Sigmoid colon (tissue), 7 donors: Measurements from ENCODE around the gene EPAS1. TPM values are rescaled to one million over a fixed set of nuclear protein-coding genes. Genes with fewer than 3 reads are reported as not detected.

ENCODE experiments used
- DNase-seq: peaks from one replicate; pipeline ENCODE4 v3.0.0-alpha.2; 2019
- H3K27ac ChIP-seq, 4 donors: fragments of 200-600 bp; sonication (generic); one replicate each; pipeline ENCODE4 v1.5.1; 2016 to 2019; ENCODE audit warnings: mild to moderate bottlenecking in 1 of 4
- H3K27me3 ChIP-seq, 3 donors: fragments of 200-600 bp; sonication (generic); one replicate each; pipeline ENCODE4 v1.5.1; 2019; ENCODE audit warnings: mild to moderate bottlenecking in 1 of 3
- H3K36me3 ChIP-seq, 4 donors: fragments of 200-600 bp; sonication (generic); one replicate each; pipeline ENCODE4 v1.5.1; 2016 to 2019
- H3K4me1 ChIP-seq, 4 donors: fragments of 200-600 bp; sonication (generic); one replicate each; pipeline ENCODE4 v1.5.1; 2017 to 2019
- H3K4me3 ChIP-seq, 4 donors: fragments of 200-600 bp; sonication (generic); one replicate each; pipeline ENCODE4 v1.5.1; 2017 to 2019; ENCODE audit warnings: mild to moderate bottlenecking in 2 of 4, moderate library complexity in 1 of 4
- H3K9me3 ChIP-seq, 4 donors: fragments of 200-600 bp in 3 of 4; sonication (generic) in 3 of 4; one replicate each; pipeline versions ENCODE4 v1.5.1 to v1.6.1; 2013 to 2019
- EP300 ChIP-seq, 4 donors: sonication (generic); formaldehyde crosslinking; IDR thresholded peaks; one replicate each; pipeline ENCODE4 v1.6.1; 2017; ENCODE audit warnings: antibody characterized with exemption in 4 of 4
- POLR2A ChIP-seq, 2 donors: fragments of 450-650 bp; IDR thresholded peaks; one replicate each; pipeline ENCODE4 v1.6.1; 2016; ENCODE audit warnings: antibody characterized with exemption in 2 of 2, mild to moderate bottlenecking in 2 of 2, moderate library complexity in 2 of 2
- POLR2AphosphoS5 ChIP-seq, 4 donors: sonication (generic); formaldehyde crosslinking; IDR thresholded peaks; one replicate each; pipeline ENCODE4 v1.6.1; 2017; ENCODE audit warnings: antibody characterized with exemption in 4 of 4
- WGBS, 2 donors: extraction: QIAGEN DNeasy Blood & Tissue Kit; methylation state at CpG; one replicate each; pipeline ENCODE4 v1.1.7; 2013; 5-methylcytosine and 5-hydroxymethylcytosine counted together
- intact Hi-C: fragments of 100-400 bp; cut with DNase I; formaldehyde crosslinking; loops from one replicate; pipeline ENCODE4 v1.15.1; 2023
- polyA plus RNA-seq, 3 donors: library from polyadenylated mRNA; stranded (reverse); fragments of 200-250 nt; gene quantifications; one replicate each; pipeline ENCODE4 v1.2.3, GENCODE V29; 2013
- total RNA-seq, 4 donors: library from RNA; depleted of rRNA; stranded (reverse); fragments of >200 nt; gene quantifications; one replicate each; pipeline ENCODE4 v1.1.0, GENCODE V29; 2016
- TF ChIP-seq, protein P1 (sequence below), 4 experiments: fragments of 450-650 bp in 3 of 4; fragments of 200-600 bp in 1 of 4; IDR thresholded peaks; one replicate each; pipeline ENCODE4 v1.5.1; 2016 to 2019; ENCODE audit warnings: antibody characterized with exemption in 4 of 4, mild to moderate bottlenecking in 3 of 4, moderate library complexity in 2 of 4
- donor health status: healthy with polysubstance abuse.
- donor health status: Bipolar disorder and iron deficiency.
- donor health status: healthy.

The EPAS1 gene
- total and polyA plus RNA-seq, 7 donors = 56.8 to 97.8 (median 62.2) TPM

DNA sequence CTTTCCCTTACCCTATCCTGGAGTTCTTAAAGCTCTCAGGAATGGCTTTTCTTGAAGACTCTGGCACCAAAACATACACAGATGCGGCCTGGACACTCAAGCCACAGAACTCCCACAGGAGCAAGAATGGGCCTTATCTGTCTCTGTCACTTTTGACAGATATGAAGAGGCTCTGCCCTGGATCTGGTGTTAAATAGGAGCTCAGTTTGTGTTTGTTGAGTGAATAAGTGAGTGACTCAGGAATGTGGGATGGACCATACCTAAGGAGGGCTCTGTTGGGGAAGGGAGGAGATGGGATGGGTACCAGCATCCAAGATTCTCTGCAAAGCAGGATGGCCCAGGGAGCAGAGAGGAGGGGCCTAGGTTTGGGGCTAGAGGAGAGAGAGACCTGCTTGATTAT lies 33.9 kb upstream of the EPAS1 start:
- Histone ChIP-seq H3K27ac (no peak overlapping the region), H3K36me3 (no peaks in the 10 kb centered on the region), H3K27me3 (no peaks in the 10 kb centered on the region), H3K4me1 (peaks cover 0 to 8% (median 3%) of the 10 kb centered on the region in 4 donors), H3K9me3 (no peaks in the 10 kb centered on the region), H3K4me3 (no peak overlapping the region)
- no peak for TF ChIP-seq POLR2A (IDR thresholded peaks at IDR 0.05)
- intact Hi-C loops = no loop called here
- WGBS, 2 donors = 95 to 96% methylated on average over 1 of the region's 1 CpG
- DNase-seq = no peak

DNA sequence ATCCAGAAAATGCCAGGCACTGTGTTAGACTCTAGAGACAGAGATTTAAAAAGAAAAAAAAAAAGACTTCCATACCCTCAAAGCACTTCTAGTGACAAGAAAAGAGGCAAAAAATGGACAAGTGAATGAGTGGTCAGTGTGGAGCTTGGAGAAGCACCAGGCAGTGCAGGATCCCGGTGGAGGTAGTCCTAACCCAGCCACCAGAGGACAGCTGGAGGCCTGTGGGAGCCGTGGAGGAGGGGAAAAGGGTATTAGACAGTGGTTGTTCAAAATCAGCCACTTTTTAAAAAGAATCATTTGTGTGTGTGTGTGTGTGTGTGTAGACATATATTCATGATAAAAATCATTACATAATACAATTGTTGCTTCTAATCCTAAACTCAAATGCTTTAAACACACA lies 32.8 kb upstream of the EPAS1 start:
- intact Hi-C loops = no loop called here
- H3K4me3 ChIP-seq = no peak overlapping the region
- 87 to 95% methylated on average over 2 of the region's 2 CpGs for WGBS, 2 donors
- no peaks in the 10 kb centered on the region for H3K36me3 ChIP-seq
- TF ChIP-seq POLR2AphosphoS5 (IDR thresholded peaks at IDR 0.05) = no peak
- TF ChIP-seq POLR2A (IDR thresholded peaks at IDR 0.05) = no peak
- no peak for TF ChIP-seq EP300 (IDR thresholded peaks at IDR 0.05)
- TF ChIP-seq, protein P1, sequence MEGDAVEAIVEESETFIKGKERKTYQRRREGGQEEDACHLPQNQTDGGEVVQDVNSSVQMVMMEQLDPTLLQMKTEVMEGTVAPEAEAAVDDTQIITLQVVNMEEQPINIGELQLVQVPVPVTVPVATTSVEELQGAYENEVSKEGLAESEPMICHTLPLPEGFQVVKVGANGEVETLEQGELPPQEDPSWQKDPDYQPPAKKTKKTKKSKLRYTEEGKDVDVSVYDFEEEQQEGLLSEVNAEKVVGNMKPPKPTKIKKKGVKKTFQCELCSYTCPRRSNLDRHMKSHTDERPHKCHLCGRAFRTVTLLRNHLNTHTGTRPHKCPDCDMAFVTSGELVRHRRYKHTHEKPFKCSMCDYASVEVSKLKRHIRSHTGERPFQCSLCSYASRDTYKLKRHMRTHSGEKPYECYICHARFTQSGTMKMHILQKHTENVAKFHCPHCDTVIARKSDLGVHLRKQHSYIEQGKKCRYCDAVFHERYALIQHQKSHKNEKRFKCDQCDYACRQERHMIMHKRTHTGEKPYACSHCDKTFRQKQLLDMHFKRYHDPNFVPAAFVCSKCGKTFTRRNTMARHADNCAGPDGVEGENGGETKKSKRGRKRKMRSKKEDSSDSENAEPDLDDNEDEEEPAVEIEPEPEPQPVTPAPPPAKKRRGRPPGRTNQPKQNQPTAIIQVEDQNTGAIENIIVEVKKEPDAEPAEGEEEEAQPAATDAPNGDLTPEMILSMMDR (IDR thresholded peaks at IDR 0.05) = no peak
- DNase-seq = no peak
- no peak overlapping the region for H3K27ac ChIP-seq
- H3K9me3 ChIP-seq = no peaks in the 10 kb centered on the region
- no peaks in the 10 kb centered on the region for H3K27me3 ChIP-seq
- peaks cover 0 to 5% (median 2%) of the 10 kb centered on the region in 4 donors for H3K4me1 ChIP-seq

DNA sequence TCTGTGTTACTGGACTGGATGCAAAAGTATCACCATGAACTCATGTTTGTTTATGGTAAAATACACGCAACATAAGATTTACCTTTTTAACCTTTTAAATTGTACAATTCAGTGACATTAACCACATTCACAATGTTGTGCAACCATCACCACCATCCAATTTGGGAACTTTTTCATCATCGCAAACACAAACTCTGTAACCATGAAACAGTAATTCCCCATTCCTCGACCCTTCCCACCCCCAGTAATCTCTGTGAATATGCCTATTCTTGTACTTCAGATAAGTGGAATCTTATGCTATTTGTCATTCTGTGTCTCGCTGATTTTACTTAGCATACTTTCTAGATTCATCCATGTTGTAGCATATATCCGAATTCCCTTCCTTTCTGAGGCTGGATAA lies 31.1 kb upstream of the EPAS1 start:
- intact Hi-C loops = no loop called here
- Histone ChIP-seq H3K27ac (no peak overlapping the region), H3K4me1 (no peaks in the 10 kb centered on the region), H3K36me3 (no peaks in the 10 kb centered on the region), H3K9me3 (no peaks in the 10 kb centered on the region), H3K4me3 (no peak overlapping the region), H3K27me3 (no peaks in the 10 kb centered on the region)
- no peak for DNase-seq
- WGBS, 2 donors = 87% methylated on average over 5 of the region's 5 CpGs
- TF ChIP-seq POLR2AphosphoS5 (IDR thresholded peaks at IDR 0.05) (no peak), POLR2A (IDR thresholded peaks at IDR 0.05) (no peak), EP300 (IDR thresholded peaks at IDR 0.05) (no peak)
- TF ChIP-seq, protein P1 (IDR thresholded peaks at IDR 0.05) = no peak

- intact Hi-C loops = no loop called here
- Histone ChIP-seq H3K4me1 (no peaks in the 10 kb centered on the region), H3K27me3 (no peaks in the 10 kb centered on the region), H3K4me3 (no peak overlapping the region), H3K36me3 (no peaks in the 10 kb centered on the region), H3K27ac (peak overlapping the region in 1 of 4 donors; percentile 16), H3K9me3 (no peaks in the 10 kb centered on the region)
- 78 to 91% methylated on average over 1 of the region's 1 CpG for WGBS, 2 donors
- no peak for DNase-seq
- TF ChIP-seq, protein P1 (IDR thresholded peaks at IDR 0.05) = no peak
- TF ChIP-seq EP300 (IDR thresholded peaks at IDR 0.05) (no peak), POLR2A (IDR thresholded peaks at IDR 0.05) (no peak), POLR2AphosphoS5 (IDR thresholded peaks at IDR 0.05) (no peak)
Observed at GRCh38 chr2:46267616-46268015, 29.6 kb upstream of the EPAS1 start.

- no peaks in the 10 kb centered on the region for H3K36me3 ChIP-seq
- H3K9me3 ChIP-seq = no peaks in the 10 kb centered on the region
- no peak overlapping the region for H3K4me3 ChIP-seq
- whole genome bisulfite sequencing, 2 donors = 23 to 46% methylated on average over 2 of the region's 2 CpGs
- intact Hi-C loops = no loop called here
- TF ChIP-seq, protein P1 (IDR thresholded peaks at IDR 0.05) = no peak
- H3K27ac ChIP-seq = no peak overlapping the region
- no peak for DNase-seq
- no peaks in the 10 kb centered on the region for H3K27me3 ChIP-seq
- no peaks in the 10 kb centered on the region for H3K4me1 ChIP-seq
Observed at GRCh38 chr2:46268196-46268595, 29.0 kb upstream of the EPAS1 start.
